Omental fat pad (tissue), 4 donors: ENCODE measurements around the gene ECSCR. TPM values are rescaled to one million over a fixed set of nuclear protein-coding genes. Genes with fewer than 3 reads are reported as not detected.

Experiments
- ATAC-seq: fragments of 150-250 bp; one replicate; pipeline ENCODE4 v1.9.1; 2016; ENCODE audit warnings: mild to moderate bottlenecking, moderate library complexity; ENCODE audit not compliant: low FRiP score
- DNase-seq: peaks from one replicate; pipeline ENCODE4 v3.0.0-alpha.2; 2019; ENCODE audit warnings: low spot score
- CTCF ChIP-seq, 3 donors: fragments of 450-650 bp; IDR thresholded peaks; one replicate each; pipeline ENCODE4 v1.5.1; 2016 to 2017; ENCODE audit warnings: antibody characterized with exemption in 3 of 3, mild to moderate bottlenecking in 3 of 3, moderate library complexity in 2 of 3
- total RNA-seq, 4 donors: library from RNA; depleted of rRNA; stranded (reverse); fragments of >200 nt; gene quantifications; one replicate each; pipeline ENCODE4 v1.1.0, GENCODE V29; 2016

The ECSCR gene
- total RNA-seq, 4 donors from 2014 or later = 17.9 to 57.4 (median 35.9) TPM

GRCh38 chr5:139475865-139476617, 13.5 kb upstream of the ECSCR start:
- TF ChIP-seq CTCF (IDR thresholded peaks at IDR 0.05) = no peak
- ATAC-seq = no peak

GRCh38 chr5:139474890-139475791, 12.6 kb upstream of the ECSCR start:
- no peak for TF ChIP-seq CTCF (IDR thresholded peaks at IDR 0.05)
- ATAC-seq (peak; percentile 50), DNase-seq (no peak)

More at GRCh38 chr5:139475865-139476617, 13.5 kb upstream of the ECSCR start:
- DNase-seq = no peak

- no peak for ATAC-seq
- no peak for DNase-seq
- TF ChIP-seq CTCF (IDR thresholded peaks at IDR 0.05) = no peak
Measured at GRCh38 chr5:139473565-139473964, 11.0 kb upstream of the ECSCR start.

GRCh38 chr5:139473105-139473504, 10.6 kb upstream of the ECSCR start:
- DNase-seq (no peak), ATAC-seq (no peak)
- no peak for TF ChIP-seq CTCF (IDR thresholded peaks at IDR 0.05)

GRCh38 chr5:139472386-139473030, 10.0 kb upstream of the ECSCR start:
- no peak for TF ChIP-seq CTCF (IDR thresholded peaks at IDR 0.05)
- DNase-seq (no peak), ATAC-seq (no peak)

- ATAC-seq (no peak), DNase-seq (no peak)
- TF ChIP-seq CTCF (IDR thresholded peaks at IDR 0.05) = no peak
Measured at GRCh38 chr5:139470821-139471300, 8.3 kb upstream of the ECSCR start, which contains the start of gene SMIM33. Gene SMIM33, plus strand, starts transcription at chr5:139471004. Its CDS starts 118 bp downstream, at chr5:139471122.
